Measurements from ENCODE around the gene TRNT1.

GRCh38 chr3:3080309-3080708 is 46.4 kb upstream of the TRNT1 start:
- TF ChIP-seq CTCF (IDR thresholded peaks at IDR 0.05) (no peak), POLR2A (IDR thresholded peaks at IDR 0.05) (no peak), EP300 (IDR thresholded peaks at IDR 0.05) (no peak)

Measured in ovary (tissue), 3 donors.